Measurements from ENCODE around the gene DNAH14. TPM values are rescaled to one million over a fixed set of nuclear protein-coding genes. Genes with fewer than 3 reads are reported as not detected.

Gene DNAH14
- polyA plus RNA-seq, 1 donor (not counting 4 experiments of a cell fraction or from before 2014, with no cell fraction given): 6.4 TPM

- H3K4me3 ChIP-seq (ENCODE audit: control insufficient read depth in 2 of 3, extremely low read depth in 1 of 3, insufficient read depth in 2 of 3, low read depth in 1 of 3, low read length in 3 of 3): no peak overlapping the region
- FAIRE-seq (no peak), DNase-seq (ENCODE audit: low read depth, low spot score) (no peak)
- no peaks in the 10 kb centered on the region for H4K20me1 ChIP-seq (ENCODE audit: control insufficient read depth, extremely low read depth, insufficient read depth, low read length)
- no peak overlapping the region for H2AFZ ChIP-seq (ENCODE audit: control insufficient read depth, low read length)
- no peak overlapping the region for H3K27ac ChIP-seq (ENCODE audit: control insufficient read depth, insufficient read depth, low read length)
- H3K4me2 ChIP-seq (ENCODE audit: control insufficient read depth, extremely low read depth, insufficient read depth, low read depth, low read length): no peak overlapping the region
- no peak overlapping the region for H3K9ac ChIP-seq (ENCODE audit: control insufficient read depth, extremely low read depth, insufficient read depth, low read length)
- H3K27me3 ChIP-seq (ENCODE audit: control insufficient read depth, extremely low read depth, insufficient read depth, low read length): no peaks in the 10 kb centered on the region
- no peaks in the 10 kb centered on the region for H3K79me2 ChIP-seq (ENCODE audit: control insufficient read depth, insufficient read depth, low read length)
- no peaks in the 10 kb centered on the region for H3K36me3 ChIP-seq (ENCODE audit: control insufficient read depth in 2 of 2, extremely low read depth in 1 of 2, insufficient read depth in 2 of 2, low read length in 2 of 2)
- no peaks in the 10 kb centered on the region for H3K9me3 ChIP-seq (ENCODE audit: control insufficient read depth, low read depth, low read length)
- H3K4me1 ChIP-seq (ENCODE audit: control insufficient read depth, extremely low read depth, insufficient read depth, low read length): no peaks in the 10 kb centered on the region
- dilution Hi-C loops (cut with MboI; ENCODE audit: extremely low pct_ligation_motif_present, low sequenced_read_pairs): no loop called here
- H3K9me1 ChIP-seq (ENCODE audit: control insufficient read depth, extremely low read depth, insufficient read depth, low read length): no peaks in the 10 kb centered on the region
- TF ChIP-seq EZH2 (IDR thresholded peaks at IDR 0.05; ENCODE audit: low read length) (no peak), CTCF (optimal IDR thresholded peaks at IDR 0.05 in 1 of 3, IDR thresholded peaks at IDR 0.05 in 1 of 3, conservative IDR thresholded peaks at IDR 0.05 in 1 of 3; ENCODE audit: extremely low read depth in 1 of 3, insufficient read depth in 2 of 3, low read length in 3 of 3) (no peak)
Observed at GRCh38 chr1:225242611-225243010, 313.1 kb downstream of the DNAH14 start.

GRCh38 chr1:225250432-225250831 lies 321.0 kb downstream of the DNAH14 start:
- no peak overlapping the region for H3K9ac ChIP-seq (ENCODE audit: control insufficient read depth, extremely low read depth, insufficient read depth, low read length)
- TF ChIP-seq EZH2 (IDR thresholded peaks at IDR 0.05; ENCODE audit: low read length) (no peak), CTCF (optimal IDR thresholded peaks at IDR 0.05 in 1 of 3, IDR thresholded peaks at IDR 0.05 in 1 of 3, conservative IDR thresholded peaks at IDR 0.05 in 1 of 3; ENCODE audit: extremely low read depth in 1 of 3, insufficient read depth in 2 of 3, low read length in 3 of 3) (no peak)
- H3K4me1 ChIP-seq (ENCODE audit: control insufficient read depth, extremely low read depth, insufficient read depth, low read length): peaks cover 9% of the 10 kb centered on the region
- no peak overlapping the region for H3K27ac ChIP-seq (ENCODE audit: control insufficient read depth, insufficient read depth, low read length)
- H3K36me3 ChIP-seq (ENCODE audit: control insufficient read depth in 2 of 2, extremely low read depth in 1 of 2, insufficient read depth in 2 of 2, low read length in 2 of 2): no peaks in the 10 kb centered on the region
- dilution Hi-C loops (cut with MboI; ENCODE audit: extremely low pct_ligation_motif_present, low sequenced_read_pairs): no loop called here
- no peak overlapping the region for H2AFZ ChIP-seq (ENCODE audit: control insufficient read depth, low read length)
- no peak for DNase-seq (ENCODE audit: low read depth, low spot score)
- H3K9me3 ChIP-seq (ENCODE audit: control insufficient read depth, low read depth, low read length): no peaks in the 10 kb centered on the region
- no peak for FAIRE-seq
- H3K27me3 ChIP-seq (ENCODE audit: control insufficient read depth, extremely low read depth, insufficient read depth, low read length): no peaks in the 10 kb centered on the region
- H3K4me2 ChIP-seq (ENCODE audit: control insufficient read depth, extremely low read depth, insufficient read depth, low read depth, low read length): no peak overlapping the region
- H3K4me3 ChIP-seq (ENCODE audit: control insufficient read depth in 2 of 3, extremely low read depth in 1 of 3, insufficient read depth in 2 of 3, low read depth in 1 of 3, low read length in 3 of 3): no peak overlapping the region
- H3K9me1 ChIP-seq (ENCODE audit: control insufficient read depth, extremely low read depth, insufficient read depth, low read length): no peaks in the 10 kb centered on the region
- no peaks in the 10 kb centered on the region for H3K79me2 ChIP-seq (ENCODE audit: control insufficient read depth, insufficient read depth, low read length)
- H4K20me1 ChIP-seq (ENCODE audit: control insufficient read depth, extremely low read depth, insufficient read depth, low read length): no peaks in the 10 kb centered on the region
